HEK293 (cell line): Measurements from ENCODE around the gene SOX5.

Experiments used
- CTCF ChIA-PET: fragments of 350-600 bp; formaldehyde crosslinking; extraction: SDS; loops from one replicate; lab custom pipeline; 2021; ENCODE audit warnings: antibody characterized with exemption; lab: Yijun Ruan, JAX
- POLR2A ChIA-PET: fragments of 300-600 bp; formaldehyde crosslinking; extraction: SDS; loops from one replicate; lab custom pipeline; 2020; ENCODE audit warnings: antibody characterized with exemption, inconsistent platforms; lab: Yijun Ruan, JAX
- H3K27ac ChIP-seq: fragments of 200-500 bp; sonication (Bioruptor generic); 2 replicates; pipeline ENCODE4 v1.5.1; 2014; ENCODE audit warnings: low read depth, low read length, control low read depth, inconsistent platforms; ENCODE audit errors: extremely low read depth
- H3K36me3 ChIP-seq, 2 experiments: fragments of 200-500 bp in 1 of 2; sonication (Bioruptor generic) in 1 of 2; 1 replicate in 1 of 2; 2 replicates in 1 of 2; pipeline ENCODE4 v1.5.1; 2014 to 2017; ENCODE audit warnings: inconsistent platforms in 2 of 2, low read length in 2 of 2; ENCODE audit not compliant: control insufficient read depth in 2 of 2, insufficient read depth in 1 of 2
- H3K4me1 ChIP-seq: fragments of 200-500 bp; sonication (Bioruptor generic); 2 replicates; pipeline ENCODE4 v1.5.1; 2014; ENCODE audit warnings: mild to moderate bottlenecking, low read length, inconsistent platforms; ENCODE audit not compliant: control insufficient read depth, insufficient read depth
- H3K4me3 ChIP-seq: 2 replicates; pipeline ENCODE4 v1.5.1; 2011; ENCODE audit warnings: low read depth, mild to moderate bottlenecking, control low read depth, low read length, moderate library complexity
- H3K9me3 ChIP-seq: fragments of 200-500 bp; sonication (Bioruptor generic); 2 replicates; pipeline ENCODE4 v1.5.1; 2014; ENCODE audit warnings: low read depth, low read length, inconsistent platforms; ENCODE audit not compliant: control insufficient read depth, insufficient read depth
- MZF1 ChIP-seq: fragments of 450-650 bp; formaldehyde crosslinking; IDR thresholded peaks from 2 replicates; pipeline ENCODE4 v1.5.1; 2017; ENCODE audit warnings: missing biosample characterization, missing genetic modification characterization, borderline replicate concordance
- PRDM6 ChIP-seq: fragments of 450-650 bp; formaldehyde crosslinking; IDR thresholded peaks from 2 replicates; pipeline ENCODE4 v1.5.1; 2017; ENCODE audit warnings: missing biosample characterization, missing genetic modification characterization
- TCF7L2 ChIP-seq: IDR thresholded peaks from 2 replicates; pipeline ENCODE4 v1.6.1; 2011; ENCODE audit warnings: low read depth, mild to moderate bottlenecking, inconsistent platforms, low read length, moderate library complexity, borderline replicate concordance
- ZIC2 ChIP-seq: fragments of 450-650 bp; formaldehyde crosslinking; IDR thresholded peaks from 2 replicates; pipeline ENCODE4 v1.5.1; 2016; ENCODE audit warnings: missing biosample characterization, missing genetic modification characterization
- ZNF140 ChIP-seq: fragments of 450-650 bp; formaldehyde crosslinking; IDR thresholded peaks from 2 replicates; pipeline ENCODE4 v1.5.1; 2016; ENCODE audit warnings: missing biosample characterization, missing genetic modification characterization
- ZNF221 ChIP-seq: fragments of 450-650 bp; formaldehyde crosslinking; IDR thresholded peaks from 2 replicates; pipeline ENCODE4 v1.5.1; 2017; ENCODE audit warnings: missing biosample characterization, missing genetic modification characterization, borderline replicate concordance
- ZNF266 ChIP-seq: fragments of 450-650 bp; formaldehyde crosslinking; IDR thresholded peaks from 2 replicates; pipeline ENCODE4 v1.5.1; 2016; ENCODE audit warnings: missing biosample characterization, missing genetic modification characterization, low read depth
- ZNF274 ChIP-seq, 2 experiments: fragments of 200-500 bp in 1 of 2; fragments of 450-650 bp in 1 of 2; sonication (Bioruptor generic) in 1 of 2; formaldehyde crosslinking in 1 of 2; IDR thresholded peaks; 2 replicates each; pipeline versions ENCODE4 v1.5.1 to v1.6.1; 2014 to 2016; ENCODE audit warnings: borderline replicate concordance in 1 of 2, inconsistent platforms in 1 of 2, low read length in 1 of 2, missing biosample characterization in 1 of 2, missing genetic modification characterization in 1 of 2
- ZNF341 ChIP-seq: fragments of 450-650 bp; formaldehyde crosslinking; IDR thresholded peaks from 2 replicates; pipeline ENCODE4; 2016; ENCODE audit warnings: low read depth, missing biosample characterization, missing genetic modification characterization
- ZNF394 ChIP-seq: fragments of 450-650 bp; formaldehyde crosslinking; IDR thresholded peaks from 2 replicates; pipeline ENCODE4 v1.5.1; 2016; ENCODE audit warnings: missing biosample characterization, missing genetic modification characterization, mild to moderate bottlenecking, moderate library complexity, borderline replicate concordance
- ZNF433 ChIP-seq: fragments of 450-650 bp; formaldehyde crosslinking; IDR thresholded peaks from 2 replicates; pipeline ENCODE4 v1.5.1; 2016; ENCODE audit warnings: missing biosample characterization, missing genetic modification characterization, low read depth
- ZNF510 ChIP-seq: fragments of 450-650 bp; formaldehyde crosslinking; IDR thresholded peaks from 2 replicates; pipeline ENCODE4 v1.5.1; 2018; ENCODE audit warnings: mild to moderate bottlenecking, missing genetic modification characterization, missing biosample characterization; ENCODE audit not compliant: insufficient replicate concordance
- ZNF514 ChIP-seq: fragments of 450-650 bp; formaldehyde crosslinking; IDR thresholded peaks from 2 replicates; pipeline ENCODE4 v1.5.1; 2016; ENCODE audit warnings: missing biosample characterization, missing genetic modification characterization
- ZNF580 ChIP-seq: fragments of 450-650 bp; formaldehyde crosslinking; IDR thresholded peaks from 2 replicates; pipeline ENCODE4 v1.5.1; 2016; ENCODE audit warnings: missing biosample characterization, missing genetic modification characterization
- ZNF585B ChIP-seq: fragments of 450-650 bp; formaldehyde crosslinking; IDR thresholded peaks from 2 replicates; pipeline ENCODE4 v1.5.1; 2016; ENCODE audit warnings: missing biosample characterization, missing genetic modification characterization
- ZNF600 ChIP-seq: fragments of 450-650 bp; formaldehyde crosslinking; IDR thresholded peaks from 2 replicates; pipeline ENCODE4 v1.5.1; 2016; ENCODE audit warnings: missing biosample characterization, missing genetic modification characterization
- ZNF707 ChIP-seq: fragments of 450-650 bp; formaldehyde crosslinking; IDR thresholded peaks from 2 replicates; pipeline ENCODE4 v1.5.1; 2016; ENCODE audit warnings: missing biosample characterization, missing genetic modification characterization
- ZNF776 ChIP-seq: fragments of 450-650 bp; formaldehyde crosslinking; IDR thresholded peaks from 2 replicates; pipeline ENCODE4 v1.5.0; 2017; ENCODE audit warnings: missing biosample characterization, missing genetic modification characterization, borderline replicate concordance
- TF ChIP-seq, protein P1 (sequence below): fragments of 450-650 bp; formaldehyde crosslinking; IDR thresholded peaks from 2 replicates; pipeline ENCODE4 v1.5.0; 2017; ENCODE audit warnings: missing biosample characterization, missing genetic modification characterization, borderline replicate concordance

The SOX5 gene

GRCh38 chr12:23888396-23889068 is 60.9 kb downstream of the SOX5 start:
- CTCF ChIA-PET, result no interaction called here
- Histone ChIP-seq H3K27ac (no peak overlapping the region), H3K4me3 (no peak overlapping the region), H3K36me3 (no peaks in the 10 kb centered on the region), H3K4me1 (no peaks in the 10 kb centered on the region), H3K9me3 (no peaks in the 10 kb centered on the region)
- peak; percentile 42; the same call in 1 of the 2 replicates for TF ChIP-seq PRDM6 (tag by site-specific recombination)
- TF ChIP-seq TCF7L2, result no peak
- TF ChIP-seq ZNF776 (tag by site-specific recombination), result no peak
- no peak for TF ChIP-seq MZF1 (tag by site-specific recombination)
- no peak for TF ChIP-seq ZNF274 (IDR thresholded peaks at IDR 0.05; ENCODE audit: low read length)
- no peak for TF ChIP-seq ZNF274 (tag by site-specific recombination; IDR thresholded peaks at IDR 0.05; ENCODE audit: borderline replicate concordance)
- POLR2A ChIA-PET, result no interaction called here

DNA sequence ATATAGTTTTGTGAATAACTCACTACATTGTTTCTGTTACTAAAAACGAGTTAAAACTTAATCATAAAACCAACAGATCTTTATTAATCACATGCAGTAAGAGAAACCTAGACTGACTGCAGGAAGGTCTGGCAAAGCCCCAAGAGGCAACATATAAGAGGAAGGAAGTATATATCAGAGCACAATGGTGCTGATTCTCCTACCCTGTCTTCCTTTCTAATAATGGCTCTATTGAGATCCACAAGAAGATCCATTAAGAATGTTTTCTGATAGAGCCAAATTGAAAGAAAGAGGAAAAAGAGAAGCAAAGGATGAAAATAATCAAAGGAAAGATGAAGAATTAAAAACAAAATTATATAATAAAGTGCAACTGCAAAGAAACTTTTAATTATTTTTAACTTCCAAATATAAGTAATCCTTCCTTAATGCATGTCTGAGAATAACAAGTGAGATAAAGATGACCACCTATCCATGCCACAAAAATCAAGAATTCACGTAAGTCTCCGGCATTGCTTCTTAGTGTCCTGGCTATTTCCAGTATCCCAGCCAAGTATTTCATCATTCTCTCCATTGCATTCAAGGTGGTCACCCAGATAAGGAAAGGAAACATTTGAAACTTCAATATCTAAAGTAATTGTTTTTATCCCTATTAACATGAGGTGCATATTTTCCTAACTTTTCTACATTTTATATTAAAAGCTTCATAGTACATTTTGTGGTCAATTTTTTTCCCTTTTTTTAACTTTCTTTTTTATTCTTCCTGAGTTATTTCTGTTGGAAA is 62.2 kb downstream of the SOX5 start:
- POLR2A ChIA-PET, result no interaction called here
- CTCF ChIA-PET, result no interaction called here

DNA sequence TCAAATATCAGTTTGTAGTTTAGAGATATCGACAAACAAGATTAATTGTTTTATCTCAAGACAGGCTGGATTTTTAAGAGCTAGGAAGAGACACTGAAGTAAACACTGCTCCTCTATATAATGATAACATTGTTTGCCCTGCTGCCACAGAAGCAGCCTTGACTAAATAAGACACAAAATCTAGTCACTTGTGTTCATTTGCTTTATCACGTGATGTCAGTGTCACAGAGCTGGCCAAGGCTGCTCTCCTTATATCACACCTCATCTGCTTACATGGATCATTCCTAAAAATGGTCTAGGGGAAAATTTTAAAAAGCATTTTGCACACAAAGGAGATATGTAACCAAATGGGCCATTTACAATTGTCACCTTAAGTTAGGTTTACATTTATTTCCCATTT is 64.1 kb downstream of the SOX5 start:
- TF ChIP-seq ZNF341 (tag by site-specific recombination), result no peak
- TF ChIP-seq ZNF585B (tag by site-specific recombination), result no peak
- TF ChIP-seq ZNF510 (tag by site-specific recombination), result no peak
- POLR2A ChIA-PET, result no interaction called here
- no peaks in the 10 kb centered on the region for H3K36me3 ChIP-seq
- no peaks in the 10 kb centered on the region for H3K9me3 ChIP-seq
- no peak overlapping the region for H3K27ac ChIP-seq
- H3K4me1 ChIP-seq, result no peaks in the 10 kb centered on the region
- H3K4me3 ChIP-seq, result no peak overlapping the region
- CTCF ChIA-PET, result no interaction called here

More for the DNA sequence above, 62.2 kb downstream of the SOX5 start:
- no peak overlapping the region for H3K4me3 ChIP-seq
- H3K27ac ChIP-seq, result no peak overlapping the region
- TF ChIP-seq ZNF514 (no peak), ZNF776 (tag by site-specific recombination) (no peak), ZNF433 (tag by site-specific recombination) (no peak), ZNF221 (no peak)
- H3K36me3 ChIP-seq, result no peaks in the 10 kb centered on the region
- no peaks in the 10 kb centered on the region for H3K9me3 ChIP-seq
- H3K4me1 ChIP-seq, result no peaks in the 10 kb centered on the region

- H3K36me3 ChIP-seq, result no peaks in the 10 kb centered on the region
- ChIA-PET POLR2A (no interaction called here), CTCF (no interaction called here)
- TF ChIP-seq ZIC2 (no peak), ZNF394 (tag by site-specific recombination) (no peak), ZNF600 (tag by site-specific recombination) (no peak), ZNF707 (tag by site-specific recombination) (no peak), ZNF140 (no peak), ZNF580 (no peak), ZNF266 (tag by site-specific recombination) (no peak)
- TF ChIP-seq, protein P1, sequence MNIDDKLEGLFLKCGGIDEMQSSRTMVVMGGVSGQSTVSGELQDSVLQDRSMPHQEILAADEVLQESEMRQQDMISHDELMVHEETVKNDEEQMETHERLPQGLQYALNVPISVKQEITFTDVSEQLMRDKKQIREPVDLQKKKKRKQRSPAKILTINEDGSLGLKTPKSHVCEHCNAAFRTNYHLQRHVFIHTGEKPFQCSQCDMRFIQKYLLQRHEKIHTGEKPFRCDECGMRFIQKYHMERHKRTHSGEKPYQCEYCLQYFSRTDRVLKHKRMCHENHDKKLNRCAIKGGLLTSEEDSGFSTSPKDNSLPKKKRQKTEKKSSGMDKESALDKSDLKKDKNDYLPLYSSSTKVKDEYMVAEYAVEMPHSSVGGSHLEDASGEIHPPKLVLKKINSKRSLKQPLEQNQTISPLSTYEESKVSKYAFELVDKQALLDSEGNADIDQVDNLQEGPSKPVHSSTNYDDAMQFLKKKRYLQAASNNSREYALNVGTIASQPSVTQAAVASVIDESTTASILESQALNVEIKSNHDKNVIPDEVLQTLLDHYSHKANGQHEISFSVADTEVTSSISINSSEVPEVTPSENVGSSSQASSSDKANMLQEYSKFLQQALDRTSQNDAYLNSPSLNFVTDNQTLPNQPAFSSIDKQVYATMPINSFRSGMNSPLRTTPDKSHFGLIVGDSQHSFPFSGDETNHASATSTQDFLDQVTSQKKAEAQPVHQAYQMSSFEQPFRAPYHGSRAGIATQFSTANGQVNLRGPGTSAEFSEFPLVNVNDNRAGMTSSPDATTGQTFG (tag by site-specific recombination), result no peak
Measured at GRCh38 chr12:23884909-23885308, 64.6 kb downstream of the SOX5 start.

More at GRCh38 chr12:23884909-23885308, 64.6 kb downstream of the SOX5 start:
- no peaks in the 10 kb centered on the region for H3K9me3 ChIP-seq
- no peaks in the 10 kb centered on the region for H3K4me1 ChIP-seq
- H3K27ac ChIP-seq, result no peak overlapping the region
- no peak overlapping the region for H3K4me3 ChIP-seq
